Transverse colon (tissue), 4 donors: ENCODE data around the gene AJAP1.

Experiments used
- EP300 ChIP-seq: sonication (generic); formaldehyde crosslinking; IDR thresholded peaks from one replicate; pipeline ENCODE4 v1.6.1; 2017; ENCODE audit warnings: antibody characterized with exemption, low read depth
- POLR2A ChIP-seq: fragments of 450-650 bp; IDR thresholded peaks from one replicate; pipeline ENCODE4 v1.6.1; 2016; ENCODE audit warnings: antibody characterized with exemption, mild to moderate bottlenecking, moderate library complexity
- POLR2AphosphoS5 ChIP-seq, 3 donors: sonication (generic); formaldehyde crosslinking; IDR thresholded peaks; one replicate each; pipeline ENCODE4 v1.6.1; 2016; ENCODE audit warnings: antibody characterized with exemption in 3 of 3
- TF ChIP-seq, protein P1 (sequence below), 5 experiments: fragments of 200-600 bp in 3 of 5; fragments of 450-650 bp in 2 of 5; sonication (generic) in 3 of 5; IDR thresholded peaks; 1 replicate in 2 of 5; 2 replicates in 3 of 5; pipeline ENCODE4 v1.5.1; 2016 to 2017; ENCODE audit warnings: antibody characterized with exemption in 5 of 5, inconsistent platforms in 3 of 5, mild to moderate bottlenecking in 2 of 5, moderate library complexity in 1 of 5

DNA sequence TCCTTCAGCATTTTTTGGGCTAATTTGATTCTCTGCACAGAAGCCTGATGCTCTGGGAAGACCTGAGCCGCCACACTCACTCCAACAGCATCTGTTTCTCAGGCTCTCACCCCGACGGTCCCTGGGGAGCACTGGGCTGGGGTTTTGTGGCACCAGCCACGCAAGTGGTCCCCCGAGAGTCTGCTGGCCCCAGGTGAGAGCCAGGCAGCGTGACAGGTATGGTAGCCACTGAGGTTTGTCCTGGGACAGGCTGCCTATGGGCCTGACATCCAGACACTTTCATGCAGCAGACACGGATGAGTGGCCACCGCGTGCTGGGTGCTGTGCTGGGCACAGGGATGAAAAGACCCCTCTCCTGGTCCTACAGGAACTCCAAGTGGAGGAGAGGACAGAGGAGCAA lies 11.0 kb downstream of the AJAP1 start:
- TF ChIP-seq, protein P1, sequence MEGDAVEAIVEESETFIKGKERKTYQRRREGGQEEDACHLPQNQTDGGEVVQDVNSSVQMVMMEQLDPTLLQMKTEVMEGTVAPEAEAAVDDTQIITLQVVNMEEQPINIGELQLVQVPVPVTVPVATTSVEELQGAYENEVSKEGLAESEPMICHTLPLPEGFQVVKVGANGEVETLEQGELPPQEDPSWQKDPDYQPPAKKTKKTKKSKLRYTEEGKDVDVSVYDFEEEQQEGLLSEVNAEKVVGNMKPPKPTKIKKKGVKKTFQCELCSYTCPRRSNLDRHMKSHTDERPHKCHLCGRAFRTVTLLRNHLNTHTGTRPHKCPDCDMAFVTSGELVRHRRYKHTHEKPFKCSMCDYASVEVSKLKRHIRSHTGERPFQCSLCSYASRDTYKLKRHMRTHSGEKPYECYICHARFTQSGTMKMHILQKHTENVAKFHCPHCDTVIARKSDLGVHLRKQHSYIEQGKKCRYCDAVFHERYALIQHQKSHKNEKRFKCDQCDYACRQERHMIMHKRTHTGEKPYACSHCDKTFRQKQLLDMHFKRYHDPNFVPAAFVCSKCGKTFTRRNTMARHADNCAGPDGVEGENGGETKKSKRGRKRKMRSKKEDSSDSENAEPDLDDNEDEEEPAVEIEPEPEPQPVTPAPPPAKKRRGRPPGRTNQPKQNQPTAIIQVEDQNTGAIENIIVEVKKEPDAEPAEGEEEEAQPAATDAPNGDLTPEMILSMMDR (IDR thresholded peaks at IDR 0.05): no peak
- TF ChIP-seq POLR2A (no peak), POLR2AphosphoS5 (IDR thresholded peaks at IDR 0.05) (no peak), EP300 (no peak)
